ENCODE results near the gene ERP29. TPM values are rescaled to one million over a fixed set of nuclear protein-coding genes. Genes with fewer than 3 reads are reported as not detected.
"Not testable (repeated sequence)": the region's sequence is repeated elsewhere in the genome, so short reads cannot be mapped to it uniquely, and the experiment has no call there.

ERP29 gene
- total and polyA plus RNA-seq, 4 donors, result 41.0 to 130 (median 102) TPM

DNA sequence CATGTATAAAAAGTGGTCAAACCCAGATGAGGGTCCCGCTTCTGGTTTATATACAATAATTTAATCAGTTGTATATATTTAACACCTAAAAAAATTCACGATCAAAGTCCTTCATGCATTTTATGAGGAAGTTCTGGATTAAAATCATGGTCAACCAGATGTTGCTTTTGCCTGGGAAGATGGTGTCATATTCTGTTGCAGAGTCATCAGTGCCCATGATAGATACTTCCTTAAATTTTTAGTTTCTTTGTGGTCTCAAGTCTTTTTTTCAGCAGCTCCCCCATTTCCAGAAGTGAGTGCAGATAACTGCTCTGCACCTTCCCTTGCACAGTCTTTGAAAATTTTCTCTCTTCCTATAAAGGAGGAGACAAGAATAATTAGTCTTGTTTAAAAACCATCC lies 16.1 kb downstream of the ERP29 start:
- Histone ChIP-seq H3K4me1 (ENCODE audit: control insufficient read depth, insufficient read depth, low read length) (no peaks in the 10 kb centered on the region), H3K9me3 (ENCODE audit: control insufficient read depth, insufficient read depth, low read length) (no peaks in the 10 kb centered on the region), H3K27me3 (ENCODE audit: control insufficient read depth, insufficient read depth, low read length) (no peaks in the 10 kb centered on the region), H3K4me3 (ENCODE audit: low read depth, low read length) (no peak overlapping the region), H3K27ac (ENCODE audit: low read depth, low read length) (no peak overlapping the region), H3K36me3 (ENCODE audit: control insufficient read depth, insufficient read depth, low read length) (peaks cover 13% of the 10 kb centered on the region)
- DNase-seq (ENCODE audit: low read depth in 4 of 6, low spot score in 6 of 6), result no peak
- no CpG with 5 or more reads among the region's 2 CpGs for WGBS (ENCODE audit: insufficient coverage)

DNA sequence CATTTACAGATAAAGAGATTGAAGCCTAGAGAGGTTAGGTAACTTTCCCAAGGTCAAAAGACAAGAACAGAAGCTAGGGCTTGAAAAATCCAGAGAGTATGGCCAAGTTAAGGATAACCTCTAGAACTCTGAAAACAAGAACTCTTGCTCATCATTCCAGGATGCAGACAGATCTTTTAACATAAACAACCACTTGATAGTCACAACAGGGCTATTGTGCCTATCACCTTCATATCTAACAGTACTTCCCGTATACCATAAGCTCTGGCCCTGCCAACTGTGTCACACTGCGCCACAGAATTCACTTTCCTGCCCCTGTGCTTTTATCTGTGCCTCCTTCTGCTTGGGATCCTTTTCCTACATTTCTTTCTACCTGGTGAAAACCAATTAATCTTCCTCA lies 18.2 kb downstream of the ERP29 start:
- H3K27me3 ChIP-seq (ENCODE audit: control insufficient read depth, insufficient read depth, low read length), result no peaks in the 10 kb centered on the region
- no peak overlapping the region for H3K27ac ChIP-seq (ENCODE audit: low read depth, low read length)

DNA sequence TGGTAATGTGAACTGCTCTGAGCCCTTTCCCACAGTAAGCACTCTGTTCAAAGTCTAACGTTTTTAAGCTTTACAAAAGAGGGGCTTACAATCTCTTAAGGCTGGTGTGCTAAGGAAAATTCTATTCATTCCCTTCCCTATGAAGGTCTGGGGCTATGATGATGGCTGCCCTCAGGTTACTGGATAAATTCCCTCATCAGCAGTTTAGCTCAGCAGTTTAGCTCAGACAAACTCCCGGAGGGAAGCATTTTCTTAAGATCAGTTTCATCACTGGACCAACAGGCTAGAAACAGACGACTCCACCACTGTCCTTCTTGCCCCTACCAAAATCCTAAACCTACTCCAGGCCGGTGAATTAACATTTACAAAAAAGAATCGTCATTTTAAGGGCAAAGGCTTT lies 19.1 kb downstream of the ERP29 start:
- Histone ChIP-seq H3K9me3 (ENCODE audit: control insufficient read depth, insufficient read depth, low read length) (no peaks in the 10 kb centered on the region), H3K36me3 (ENCODE audit: control insufficient read depth, insufficient read depth, low read length) (peaks cover 18% of the 10 kb centered on the region)
- WGBS (ENCODE audit: insufficient coverage), result 80% methylated on average over 1 of the region's 5 CpGs

More for the DNA sequence above, 18.2 kb downstream of the ERP29 start:
- peaks cover 15% of the 10 kb centered on the region for H3K36me3 ChIP-seq (ENCODE audit: control insufficient read depth, insufficient read depth, low read length)
- no peaks in the 10 kb centered on the region for H3K4me1 ChIP-seq (ENCODE audit: control insufficient read depth, insufficient read depth, low read length)
- 94% methylated on average over 2 of the region's 2 CpGs for WGBS (ENCODE audit: insufficient coverage)
- H3K4me3 ChIP-seq (ENCODE audit: low read depth, low read length), result no peak overlapping the region
- DNase-seq (ENCODE audit: low read depth in 4 of 6, low spot score in 6 of 6), result no peak
- H3K9me3 ChIP-seq (ENCODE audit: control insufficient read depth, insufficient read depth, low read length), result no peaks in the 10 kb centered on the region

DNA sequence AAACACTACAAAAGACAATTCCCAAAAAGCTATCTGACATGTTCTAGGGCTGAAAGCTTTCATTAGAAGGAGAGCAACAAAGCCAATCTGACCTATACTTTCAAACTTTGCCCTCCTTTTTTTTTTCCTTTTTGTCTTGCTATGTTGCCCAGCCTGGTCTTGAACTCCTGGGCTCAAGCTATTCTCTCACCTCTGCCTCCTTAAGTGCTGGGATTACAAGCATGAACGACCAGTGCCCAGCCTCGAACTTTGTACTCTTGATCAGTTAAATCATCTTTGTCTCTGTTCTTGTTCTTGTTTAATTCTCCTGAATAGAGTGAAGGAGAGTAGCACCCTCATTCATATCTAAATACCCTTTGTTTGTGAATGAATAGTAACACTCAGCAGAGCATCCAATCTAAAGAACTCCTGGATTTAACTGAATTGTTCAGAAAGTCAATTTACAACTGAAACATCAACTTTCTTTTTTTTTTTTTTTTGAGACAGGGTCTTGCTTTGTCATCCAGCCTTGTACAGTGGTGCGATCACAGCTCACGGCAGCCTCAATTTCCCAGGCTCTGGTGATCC lies 22.1 kb downstream of the ERP29 start:
- H3K36me3 ChIP-seq (ENCODE audit: control insufficient read depth, insufficient read depth, low read length), result peaks cover 25% of the 10 kb centered on the region
- no peak overlapping the region for H3K4me3 ChIP-seq (ENCODE audit: low read depth, low read length)
- no peaks in the 10 kb centered on the region for H3K9me3 ChIP-seq (ENCODE audit: control insufficient read depth, insufficient read depth, low read length)
- 100% methylated on average over 2 of the region's 4 CpGs for WGBS (ENCODE audit: insufficient coverage)
- no peaks in the 10 kb centered on the region for H3K27me3 ChIP-seq (ENCODE audit: control insufficient read depth, insufficient read depth, low read length)
- no peak overlapping the region for H3K27ac ChIP-seq (ENCODE audit: low read depth, low read length)
- no peak for DNase-seq (ENCODE audit: low read depth in 4 of 6, low spot score in 6 of 6)
- H3K4me1 ChIP-seq (ENCODE audit: control insufficient read depth, insufficient read depth, low read length), result no peaks in the 10 kb centered on the region

More for the DNA sequence above, 19.1 kb downstream of the ERP29 start:
- no peaks in the 10 kb centered on the region for H3K27me3 ChIP-seq (ENCODE audit: control insufficient read depth, insufficient read depth, low read length)
- no peaks in the 10 kb centered on the region for H3K4me1 ChIP-seq (ENCODE audit: control insufficient read depth, insufficient read depth, low read length)
- no peak for DNase-seq (ENCODE audit: low read depth in 4 of 6, low spot score in 6 of 6)
- H3K4me3 ChIP-seq (ENCODE audit: low read depth, low read length), result no peak overlapping the region
- no peak overlapping the region for H3K27ac ChIP-seq (ENCODE audit: low read depth, low read length)

DNA sequence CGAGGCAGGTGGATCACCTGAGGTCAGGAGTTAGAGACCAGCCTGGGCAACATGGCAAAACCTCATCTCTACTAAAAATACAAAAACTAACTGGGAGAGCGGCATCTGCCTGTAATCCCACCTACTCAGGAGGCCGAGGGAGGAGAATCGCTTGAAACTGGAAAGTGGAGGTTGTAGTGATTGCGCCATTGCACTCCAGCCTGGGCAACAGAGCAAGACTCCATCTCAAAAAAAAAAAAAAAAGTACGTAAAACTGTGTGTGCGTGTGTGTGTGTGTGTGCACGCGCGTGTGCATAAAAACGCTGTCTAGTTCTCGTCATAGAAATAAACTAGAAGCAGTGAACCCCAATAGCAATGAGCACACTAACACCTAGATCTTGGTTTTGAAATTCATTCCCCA lies 23.4 kb downstream of the ERP29 start:
- H3K4me1 ChIP-seq (ENCODE audit: control insufficient read depth, insufficient read depth, low read length); H3K9me3 ChIP-seq (ENCODE audit: control insufficient read depth, insufficient read depth, low read length); H3K27ac ChIP-seq (ENCODE audit: low read depth, low read length); H3K4me3 ChIP-seq (ENCODE audit: low read depth, low read length); H3K27me3 ChIP-seq (ENCODE audit: control insufficient read depth, insufficient read depth, low read length); DNase-seq (ENCODE audit: low read depth in 4 of 6, low spot score in 6 of 6): not testable (repeated sequence)
- WGBS (ENCODE audit: insufficient coverage), result 97% methylated on average over 5 of the region's 12 CpGs
- peaks cover 31% of the 10 kb centered on the region for H3K36me3 ChIP-seq (ENCODE audit: control insufficient read depth, insufficient read depth, low read length)

DNA sequence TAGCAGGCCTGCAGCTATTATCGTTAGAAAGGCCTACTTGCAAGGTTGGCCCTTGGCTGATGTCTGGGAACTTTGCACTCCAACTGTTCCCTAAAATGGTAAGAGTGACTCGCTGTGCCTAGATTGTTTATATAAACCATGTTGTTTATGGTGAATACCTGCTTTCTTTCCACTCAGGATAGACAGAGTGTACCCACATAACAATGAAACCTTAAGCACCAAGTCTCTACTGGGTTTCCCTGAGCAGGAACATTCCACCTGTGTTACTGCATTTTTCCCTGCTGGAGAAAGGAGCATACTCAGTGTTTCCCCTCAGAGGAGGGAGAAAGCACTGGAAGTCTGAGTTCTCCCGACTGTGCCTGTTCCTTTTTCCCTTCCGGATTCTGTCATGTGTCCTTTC lies 32.8 kb downstream of the ERP29 start:
- no peak for DNase-seq (ENCODE audit: low read depth in 4 of 6, low spot score in 6 of 6)
- 100% methylated on average over 2 of the region's 4 CpGs for WGBS (ENCODE audit: insufficient coverage)
- Histone ChIP-seq H3K9me3 (ENCODE audit: control insufficient read depth, insufficient read depth, low read length) (no peaks in the 10 kb centered on the region), H3K27me3 (ENCODE audit: control insufficient read depth, insufficient read depth, low read length) (no peaks in the 10 kb centered on the region), H3K4me3 (ENCODE audit: low read depth, low read length) (no peak overlapping the region), H3K4me1 (ENCODE audit: control insufficient read depth, insufficient read depth, low read length) (no peaks in the 10 kb centered on the region), H3K36me3 (ENCODE audit: control insufficient read depth, insufficient read depth, low read length) (peaks cover 56% of the 10 kb centered on the region), H3K27ac (ENCODE audit: low read depth, low read length) (no peak overlapping the region)

DNA sequence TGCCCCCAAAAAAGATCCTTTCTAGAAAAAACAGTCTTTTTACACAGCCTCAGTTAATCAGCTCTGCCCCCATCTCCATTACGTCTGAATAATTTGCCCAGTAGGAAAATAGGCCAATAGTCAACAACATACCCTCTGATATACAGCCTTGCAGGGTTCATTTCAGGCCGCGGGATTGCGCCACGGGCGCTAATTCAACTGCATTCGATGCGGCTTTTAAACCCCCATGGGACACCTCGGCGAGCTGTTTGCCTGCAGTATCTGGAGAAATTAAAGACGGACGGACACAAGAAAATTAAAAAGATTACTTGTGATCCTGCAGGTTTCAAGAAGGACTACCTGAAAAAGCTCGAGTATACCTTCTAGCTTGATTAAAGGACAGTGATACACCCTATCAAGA lies 36.1 kb downstream of the ERP29 start:
- 95% methylated on average over 13 of the region's 13 CpGs for WGBS (ENCODE audit: insufficient coverage)
- no peak overlapping the region for H3K4me3 ChIP-seq (ENCODE audit: low read depth, low read length)
- DNase-seq (ENCODE audit: low read depth in 4 of 6, low spot score in 6 of 6), result no peak

DNA sequence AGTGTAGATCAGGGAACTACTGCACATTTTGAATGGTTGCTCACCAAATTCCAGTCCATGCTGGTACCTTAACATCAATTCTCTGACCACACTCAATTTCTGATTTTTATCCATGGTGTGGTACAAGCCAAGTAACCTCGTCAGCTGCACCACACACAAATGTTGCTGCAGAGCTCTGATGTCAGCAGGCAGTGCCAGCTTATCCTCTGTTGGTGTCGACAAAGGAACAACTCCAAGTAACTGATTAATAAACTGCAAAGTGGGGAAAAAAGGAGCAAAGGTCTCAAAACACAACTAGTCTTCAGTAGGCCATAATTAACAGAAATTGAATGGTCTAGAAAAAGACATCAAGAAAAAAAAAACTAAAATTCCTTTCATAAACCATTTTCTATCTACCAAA lies 47.9 kb downstream of the ERP29 start:
- Histone ChIP-seq H3K27ac (ENCODE audit: low read depth, low read length) (no peak overlapping the region), H3K4me3 (ENCODE audit: low read depth, low read length) (no peak overlapping the region), H3K9me3 (ENCODE audit: control insufficient read depth, insufficient read depth, low read length) (no peaks in the 10 kb centered on the region), H3K27me3 (ENCODE audit: control insufficient read depth, insufficient read depth, low read length) (no peaks in the 10 kb centered on the region), H3K36me3 (ENCODE audit: control insufficient read depth, insufficient read depth, low read length) (peaks cover 48% of the 10 kb centered on the region), H3K4me1 (ENCODE audit: control insufficient read depth, insufficient read depth, low read length) (no peaks in the 10 kb centered on the region)
- 89% methylated on average over 1 of the region's 2 CpGs for WGBS (ENCODE audit: insufficient coverage)
- no peak for DNase-seq (ENCODE audit: low read depth in 4 of 6, low spot score in 6 of 6)

More for the DNA sequence above, 36.1 kb downstream of the ERP29 start:
- no peak overlapping the region for H3K27ac ChIP-seq (ENCODE audit: low read depth, low read length)
- H3K36me3 ChIP-seq (ENCODE audit: control insufficient read depth, insufficient read depth, low read length), result peaks cover 43% of the 10 kb centered on the region
- H3K27me3 ChIP-seq (ENCODE audit: control insufficient read depth, insufficient read depth, low read length), result no peaks in the 10 kb centered on the region
- H3K9me3 ChIP-seq (ENCODE audit: control insufficient read depth, insufficient read depth, low read length), result no peaks in the 10 kb centered on the region
- no peaks in the 10 kb centered on the region for H3K4me1 ChIP-seq (ENCODE audit: control insufficient read depth, insufficient read depth, low read length)

DNA sequence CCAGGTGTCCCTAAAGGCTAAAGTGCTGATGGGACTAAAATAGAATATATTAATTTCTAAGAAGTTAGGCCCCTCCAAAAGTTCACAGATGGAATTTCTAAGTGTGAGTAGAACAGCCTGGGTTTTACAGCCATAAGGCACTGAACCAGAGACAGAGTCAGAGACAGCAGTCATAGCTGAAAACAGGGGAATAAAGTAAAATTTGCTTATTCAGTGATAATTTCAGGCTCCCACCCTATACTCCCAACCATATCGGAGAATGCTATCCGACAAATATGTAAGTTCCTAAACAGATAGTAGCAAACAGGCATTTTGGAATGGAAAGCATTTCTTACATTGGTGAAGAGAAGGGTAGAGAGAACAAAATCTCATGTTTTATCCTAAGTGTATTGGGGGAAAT lies 50.0 kb downstream of the ERP29 start:
- Histone ChIP-seq H3K4me1 (ENCODE audit: control insufficient read depth, insufficient read depth, low read length) (no peaks in the 10 kb centered on the region), H3K4me3 (ENCODE audit: low read depth, low read length) (no peak overlapping the region), H3K9me3 (ENCODE audit: control insufficient read depth, insufficient read depth, low read length) (no peaks in the 10 kb centered on the region), H3K27me3 (ENCODE audit: control insufficient read depth, insufficient read depth, low read length) (no peaks in the 10 kb centered on the region), H3K27ac (ENCODE audit: low read depth, low read length) (no peak overlapping the region), H3K36me3 (ENCODE audit: control insufficient read depth, insufficient read depth, low read length) (peaks cover 54% of the 10 kb centered on the region)
- no CpG with 5 or more reads among the region's 2 CpGs for WGBS (ENCODE audit: insufficient coverage)
- no peak for DNase-seq (ENCODE audit: low read depth in 4 of 6, low spot score in 6 of 6)

DNA sequence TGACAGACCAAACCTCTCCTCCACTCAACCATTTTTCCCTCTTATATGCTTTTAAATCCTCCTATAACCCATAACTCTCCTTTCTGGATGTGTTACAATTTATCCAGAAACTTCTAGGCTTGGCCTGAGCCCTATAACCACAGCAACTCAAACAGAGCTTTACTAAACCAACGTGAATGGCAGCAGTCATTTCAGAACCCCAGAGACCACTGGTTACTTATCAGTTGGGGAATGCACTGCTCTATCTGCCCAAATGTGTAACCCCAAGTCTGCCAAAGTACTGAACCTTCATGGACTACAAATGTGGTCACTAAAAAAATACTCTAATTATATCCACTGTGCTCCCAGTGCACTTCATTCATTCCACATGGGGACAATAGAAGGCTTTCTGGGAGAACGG lies 53.3 kb downstream of the ERP29 start:
- H3K36me3 ChIP-seq (ENCODE audit: control insufficient read depth, insufficient read depth, low read length), result peaks cover 67% of the 10 kb centered on the region

More for the DNA sequence above, 53.3 kb downstream of the ERP29 start:
- Histone ChIP-seq H3K27ac (ENCODE audit: low read depth, low read length) (no peak overlapping the region), H3K9me3 (ENCODE audit: control insufficient read depth, insufficient read depth, low read length) (no peaks in the 10 kb centered on the region), H3K4me3 (ENCODE audit: low read depth, low read length) (no peak overlapping the region), H3K4me1 (ENCODE audit: control insufficient read depth, insufficient read depth, low read length) (no peaks in the 10 kb centered on the region), H3K27me3 (ENCODE audit: control insufficient read depth, insufficient read depth, low read length) (no peaks in the 10 kb centered on the region)
- 80% methylated on average over 1 of the region's 2 CpGs for WGBS (ENCODE audit: insufficient coverage)
- DNase-seq (ENCODE audit: low read depth in 4 of 6, low spot score in 6 of 6), result no peak

Data from spinal cord (tissue), 10 donors.